Measurements from ENCODE around the gene TGOLN2. TPM values are rescaled to one million over a fixed set of nuclear protein-coding genes. Genes with fewer than 3 reads are reported as not detected.

The TGOLN2 gene
- polyA plus RNA-seq, 3 donors: 68.2 to 157 (median 111) TPM

- H3K4me3 ChIP-seq (replicated peaks in 1 of 3; ENCODE audit: low read depth in 2 of 3, low read length in 3 of 3): peak within 1 kb of the TSS; percentile 78 to 93 (median 88)
- H3K4me1 Mint-ChIP-seq: peaks cover 33% of the 10 kb centered on the region
- peaks cover 46% of the 10 kb centered on the region for H3K79me2 ChIP-seq (ENCODE audit: insufficient read depth, low read length)
- peaks cover 49 to 53% of the 10 kb centered on the region in 2 donors for H3K36me3 Mint-ChIP-seq
- DNase-seq: peak; percentile 96 to 98 (median 97)
- H3K27me3 Mint-ChIP-seq (ENCODE audit: low read depth in 3 of 3): peaks cover 0 to 4% (median 0%) of the 10 kb centered on the region in 3 donors
- WGBS (ENCODE audit: insufficient coverage): under 1% methylated on average over 42 of the region's 42 CpGs
- no peaks in the 10 kb centered on the region for H3K9me3 ChIP-seq (replicated peaks in 1 of 2; ENCODE audit: control insufficient read depth in 1 of 2, insufficient read depth in 1 of 2, low read length in 2 of 2)
- H4K20me1 ChIP-seq (ENCODE audit: insufficient read depth, low read length): no peaks in the 10 kb centered on the region
- TF ChIP-seq CTCF (IDR thresholded peaks at IDR 0.05): no peak
- intact Hi-C loops (cut with micrococcal nuclease): loop anchor here in 1 of 2 donors (2.0 kb wide), 1 partner anchor 28 kb away; the partner anchor contains the start of gene TGOLN2
- no peaks in the 10 kb centered on the region for H3K9me3 Mint-ChIP-seq
- H2AFZ ChIP-seq (ENCODE audit: insufficient read depth, low read depth, low read length, poor library complexity, severe bottlenecking): peak within 1 kb of the TSS; percentile 91
- peak within 1 kb of the TSS; percentile 94 to 100 (median 98) for H3K27ac Mint-ChIP-seq
- peak within 1 kb of the TSS; percentile 86 for H3K9ac ChIP-seq (ENCODE audit: insufficient read depth, low read length, poor library complexity, severe bottlenecking)
- H3K4me2 ChIP-seq (replicated peaks; ENCODE audit: extremely low read depth, low read length, poor library complexity, severe bottlenecking): peak within 1 kb of the TSS; percentile 84
- H3K27ac ChIP-seq (ENCODE audit: low read depth in 1 of 2, low read length in 2 of 2): peak within 1 kb of the TSS; percentile 67 to 91
- H3K36me3 ChIP-seq (replicated peaks in 1 of 2; ENCODE audit: control insufficient read depth in 1 of 2, insufficient read depth in 2 of 2, low read length in 2 of 2): peaks cover 36 to 61% of the 10 kb centered on the region in 2 donors
- H3K27me3 ChIP-seq (ENCODE audit: control insufficient read depth in 2 of 2, insufficient read depth in 2 of 2, low read length in 2 of 2): no peaks in the 10 kb centered on the region
- peaks cover 14 to 22% of the 10 kb centered on the region in 2 donors for H3K4me1 ChIP-seq (ENCODE audit: control insufficient read depth in 1 of 2, insufficient read depth in 2 of 2, low read length in 2 of 2)
- peak within 1 kb of the TSS; percentile 95 to 100 for H3K4me3 Mint-ChIP-seq
These were observed 26.7 kb upstream of the TGOLN2 start, which contains the start of the genes ELMOD3 and RETSAT for GRCh38 chr2:85354286-85355072. TSS of gene ELMOD3 (plus strand) at chr2:85354769. CDS start at chr2:85357199, 2,430 bp downstream. TSS of gene RETSAT (minus strand) at chr2:85354528. CDS start at chr2:85354507, 21 bp downstream.

- Mint-ChIP-seq H3K27me3 (ENCODE audit: low read depth in 3 of 3) (peaks cover 0 to 4% (median 0%) of the 10 kb centered on the region in 3 donors), H3K4me1 (peaks cover 33% of the 10 kb centered on the region), H3K36me3 (peaks cover 50 to 54% of the 10 kb centered on the region in 2 donors), H3K4me3 (peak overlapping the region; percentile 95 to 100), H3K27ac (peak overlapping the region; percentile 93 to 100 (median 97)), H3K9me3 (no peaks in the 10 kb centered on the region)
- intact Hi-C loops (cut with micrococcal nuclease): loop anchor here in 1 of 2 donors (2.0 kb wide), 1 partner anchor 27 kb away; the partner anchor contains the start of gene TGOLN2
- H3K36me3 ChIP-seq (replicated peaks in 1 of 2; ENCODE audit: control insufficient read depth in 1 of 2, insufficient read depth in 2 of 2, low read length in 2 of 2): peaks cover 39 to 61% of the 10 kb centered on the region in 2 donors
- peak overlapping the region; percentile 86 for H3K9ac ChIP-seq (ENCODE audit: insufficient read depth, low read length, poor library complexity, severe bottlenecking)
- peak overlapping the region; percentile 84 for H3K4me2 ChIP-seq (replicated peaks; ENCODE audit: extremely low read depth, low read length, poor library complexity, severe bottlenecking)
- peak in 2 of 3 donors; percentile 1 to 13 for DNase-seq
- H3K4me3 ChIP-seq (replicated peaks in 1 of 3; ENCODE audit: low read depth in 2 of 3, low read length in 3 of 3): peak overlapping the region; percentile 78 to 93 (median 88)
- peaks cover 46% of the 10 kb centered on the region for H3K79me2 ChIP-seq (ENCODE audit: insufficient read depth, low read length)
- H2AFZ ChIP-seq (ENCODE audit: insufficient read depth, low read depth, low read length, poor library complexity, severe bottlenecking): peak overlapping the region; percentile 91
- H3K4me1 ChIP-seq (ENCODE audit: control insufficient read depth in 1 of 2, insufficient read depth in 2 of 2, low read length in 2 of 2): peaks cover 14 to 22% of the 10 kb centered on the region in 2 donors
- H3K27me3 ChIP-seq (ENCODE audit: control insufficient read depth in 2 of 2, insufficient read depth in 2 of 2, low read length in 2 of 2): no peaks in the 10 kb centered on the region
- H3K27ac ChIP-seq (ENCODE audit: low read depth in 1 of 2, low read length in 2 of 2): peak overlapping the region; percentile 67 to 91
- 47% methylated on average over 10 of the region's 16 CpGs for WGBS (ENCODE audit: insufficient coverage)
- H3K9me3 ChIP-seq (replicated peaks in 1 of 2; ENCODE audit: control insufficient read depth in 1 of 2, insufficient read depth in 1 of 2, low read length in 2 of 2): no peaks in the 10 kb centered on the region
- no peak for TF ChIP-seq CTCF (IDR thresholded peaks at IDR 0.05)
- no peaks in the 10 kb centered on the region for H4K20me1 ChIP-seq (ENCODE audit: insufficient read depth, low read length)
These were observed 26.1 kb upstream of the TGOLN2 start for GRCh38 chr2:85353876-85354285.

All from CD14-positive monocyte (primary cell).